Heart right ventricle (tissue), 16 donors: ENCODE results near the gene ABLIM2. TPM values are rescaled to one million over a fixed set of nuclear protein-coding genes. Genes with fewer than 3 reads are reported as not detected.

Experiments
- ATAC-seq, 8 donors: fragments of 200-7000 bp; cut with Tn5 transposase; one replicate each; pipeline ENCODE4 v1.9.1; 2020; ENCODE audit warnings: mild to moderate bottlenecking in 8 of 8, moderate library complexity in 8 of 8, moderate number of reproducible peaks in 1 of 8
- DNase-seq, 2 donors: peaks; one replicate each; pipeline ENCODE4 v3.0.0-alpha.2; 2020
- H3K27ac ChIP-seq, 10 donors: fragments of 200-600 bp; sonication (generic) in 2 of 10; one replicate each; pipeline versions ENCODE4 v1.5.0 to v1.8.0; 2020 to 2022; ENCODE audit warnings: mild to moderate bottlenecking in 3 of 10
- H3K27me3 ChIP-seq, 7 donors: fragments of 200-600 bp; one replicate each; pipeline ENCODE4 v1.8.0; 2021 to 2022; ENCODE audit warnings: mild to moderate bottlenecking in 2 of 7
- H3K36me3 ChIP-seq, 9 donors: fragments of 200-600 bp; sonication (generic) in 1 of 9; one replicate each; pipeline versions ENCODE4 v1.5.0 to v1.8.0; 2020 to 2022; ENCODE audit warnings: mild to moderate bottlenecking in 2 of 9
- H3K4me1 ChIP-seq, 9 donors: fragments of 200-600 bp; sonication (generic) in 1 of 9; one replicate each; pipeline versions ENCODE4 v1.5.0 to v1.8.0; 2020 to 2022; ENCODE audit warnings: mild to moderate bottlenecking in 4 of 9
- H3K4me3 ChIP-seq, 10 donors: fragments of 200-600 bp; sonication (generic) in 2 of 10; one replicate each; pipeline versions ENCODE4 v1.5.0 to v1.8.0; 2020 to 2022; ENCODE audit warnings: mild to moderate bottlenecking in 7 of 10, moderate library complexity in 2 of 10
- H3K9me3 ChIP-seq, 11 donors: fragments of 200-600 bp in 10 of 11; sonication (generic) in 2 of 11; one replicate each; pipeline versions ENCODE4 v1.5.0 to v1.8.0; 2013 to 2022; ENCODE audit warnings: mild to moderate bottlenecking in 2 of 11, control low read depth in 1 of 11, moderate library complexity in 1 of 11
- WGBS, 2 donors: extraction: QIAGEN DNeasy Blood & Tissue Kit; methylation state at CpG; one replicate each; pipeline ENCODE4 v1.1.7; 2013; ENCODE audit warnings: inconsistent platforms in 1 of 2; 5-methylcytosine and 5-hydroxymethylcytosine counted together
- intact Hi-C, 10 donors: fragments of 100-400 bp; cut with DNase I; formaldehyde crosslinking; loops; one replicate each; pipeline versions ENCODE4 v1.11.1 to v1.14.2; 2022
- polyA plus RNA-seq, 2 donors: library from polyadenylated mRNA; stranded (reverse); fragments of 200-250 nt; gene quantifications; one replicate each; pipeline ENCODE4 v1.2.3, GENCODE V29; 2013
- total RNA-seq, 10 donors: library from RNA; stranded (reverse); fragmentation: NEBNext Ultra II Directional in 3 of 10; extraction: Animal tissue kit (Norgen Biotek cat#: 25700) in 3 of 10; gene quantifications; one replicate each; pipeline versions ENCODE4 v1.2.1 to v1.2.4, GENCODE V29; 2021 to 2023
- TF ChIP-seq, protein P1 (sequence below), 9 donors: fragments of 200-600 bp; sonication (generic) in 2 of 9; IDR thresholded peaks; one replicate each; pipeline versions ENCODE4 v1.5.0 to v1.8.0; 2021 to 2022; ENCODE audit warnings: antibody characterized with exemption in 9 of 9, mild to moderate bottlenecking in 5 of 9, moderate library complexity in 1 of 9
- donor health status: Arrhythmogenic right ventricular cardiomyopathy.
- donor health status: ischemic (EF 13 %, LVEDD 7.1; RV severe dilation, severe dysfunction).
- donor health status: healthy with polysubstance abuse.
- donor health status: DM: no; HTN: yes; CAD: no.
- donor health status: DM: no; HTN: no; CAD: no.
- donor health status: ischemic (EF 25% LVEDD 6.9; RV normal size, moderate dysfunction).
- donor health status: ischemic (EF 25% LVEDD 5.7; RV mildly dilated, moderate dysfunction).
- donor health status: healthy.
- donor health status: DM: yes; HTN: yes; CAD: no.
- donor health status: Ischemic cardiomyopathy.
- donor health status: ischemic (EF 35%, LVEDD 5.7; RV mildly dilated, moderate dysfunction).
- donor health status: nonischemic (EF 11% LVEDD 7.7; RV severe dilation, severe dysfunction).
- donor health status: DM: yes; HTN: yes; CAD: no.
- donor health status: PGD.
- donor health status: ischemic (EF 29% LVEDD 5.4; RV normal size, mild dysfunction).
- donor health status: nonischemic (EF 23%, LVEDD 6.1; RV moderate dilation, normal function).

Gene ABLIM2
- total and polyA plus RNA-seq, 12 donors, result 7.2 to 27.8 (median 17.6) TPM

GRCh38 chr4:8175686-8176085, 17.1 kb upstream of the ABLIM2 start:
- Histone ChIP-seq H3K27ac (no peak overlapping the region), H3K4me3 (no peak overlapping the region), H3K36me3 (no peaks in the 10 kb centered on the region), H3K9me3 (no peaks in the 10 kb centered on the region), H3K4me1 (peaks cover 0 to 24% (median 14%) of the 10 kb centered on the region in 9 donors), H3K27me3 (peaks cover 0 to 18% (median 0%) of the 10 kb centered on the region in 7 donors)
- intact Hi-C loops, result loop anchor here in 8 of 10 donors (5.0 to 10.0 kb wide), 6 partner anchors 59 to 232 kb away; no protein-coding TSS in a partner anchor
- TF ChIP-seq, protein P1, sequence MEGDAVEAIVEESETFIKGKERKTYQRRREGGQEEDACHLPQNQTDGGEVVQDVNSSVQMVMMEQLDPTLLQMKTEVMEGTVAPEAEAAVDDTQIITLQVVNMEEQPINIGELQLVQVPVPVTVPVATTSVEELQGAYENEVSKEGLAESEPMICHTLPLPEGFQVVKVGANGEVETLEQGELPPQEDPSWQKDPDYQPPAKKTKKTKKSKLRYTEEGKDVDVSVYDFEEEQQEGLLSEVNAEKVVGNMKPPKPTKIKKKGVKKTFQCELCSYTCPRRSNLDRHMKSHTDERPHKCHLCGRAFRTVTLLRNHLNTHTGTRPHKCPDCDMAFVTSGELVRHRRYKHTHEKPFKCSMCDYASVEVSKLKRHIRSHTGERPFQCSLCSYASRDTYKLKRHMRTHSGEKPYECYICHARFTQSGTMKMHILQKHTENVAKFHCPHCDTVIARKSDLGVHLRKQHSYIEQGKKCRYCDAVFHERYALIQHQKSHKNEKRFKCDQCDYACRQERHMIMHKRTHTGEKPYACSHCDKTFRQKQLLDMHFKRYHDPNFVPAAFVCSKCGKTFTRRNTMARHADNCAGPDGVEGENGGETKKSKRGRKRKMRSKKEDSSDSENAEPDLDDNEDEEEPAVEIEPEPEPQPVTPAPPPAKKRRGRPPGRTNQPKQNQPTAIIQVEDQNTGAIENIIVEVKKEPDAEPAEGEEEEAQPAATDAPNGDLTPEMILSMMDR (IDR thresholded peaks at IDR 0.05), result no peak
- ATAC-seq, result no peak
- 79 to 83% methylated on average over 6 of the region's 6 CpGs for WGBS, 2 donors
- no peak for DNase-seq

- no peaks in the 10 kb centered on the region for H3K9me3 ChIP-seq
- no peaks in the 10 kb centered on the region for H3K36me3 ChIP-seq
- TF ChIP-seq, protein P1 (IDR thresholded peaks at IDR 0.05), result no peak
- peaks cover 0 to 17% (median 10%) of the 10 kb centered on the region in 9 donors for H3K4me1 ChIP-seq
- no peak overlapping the region for H3K27ac ChIP-seq
- intact Hi-C loops, result loop anchor here in 9 of 10 donors (5.0 to 10.0 kb wide), 6 partner anchors 60 to 232 kb away; no protein-coding TSS in a partner anchor
- ATAC-seq (no peak), DNase-seq (no peak)
- H3K27me3 ChIP-seq, result peaks cover 0 to 18% (median 0%) of the 10 kb centered on the region in 7 donors
- WGBS, 2 donors, result 86 to 87% methylated on average over 3 of the region's 3 CpGs
- H3K4me3 ChIP-seq, result no peak overlapping the region
Observed at GRCh38 chr4:8174970-8175369, 16.4 kb upstream of the ABLIM2 start.

DNA sequence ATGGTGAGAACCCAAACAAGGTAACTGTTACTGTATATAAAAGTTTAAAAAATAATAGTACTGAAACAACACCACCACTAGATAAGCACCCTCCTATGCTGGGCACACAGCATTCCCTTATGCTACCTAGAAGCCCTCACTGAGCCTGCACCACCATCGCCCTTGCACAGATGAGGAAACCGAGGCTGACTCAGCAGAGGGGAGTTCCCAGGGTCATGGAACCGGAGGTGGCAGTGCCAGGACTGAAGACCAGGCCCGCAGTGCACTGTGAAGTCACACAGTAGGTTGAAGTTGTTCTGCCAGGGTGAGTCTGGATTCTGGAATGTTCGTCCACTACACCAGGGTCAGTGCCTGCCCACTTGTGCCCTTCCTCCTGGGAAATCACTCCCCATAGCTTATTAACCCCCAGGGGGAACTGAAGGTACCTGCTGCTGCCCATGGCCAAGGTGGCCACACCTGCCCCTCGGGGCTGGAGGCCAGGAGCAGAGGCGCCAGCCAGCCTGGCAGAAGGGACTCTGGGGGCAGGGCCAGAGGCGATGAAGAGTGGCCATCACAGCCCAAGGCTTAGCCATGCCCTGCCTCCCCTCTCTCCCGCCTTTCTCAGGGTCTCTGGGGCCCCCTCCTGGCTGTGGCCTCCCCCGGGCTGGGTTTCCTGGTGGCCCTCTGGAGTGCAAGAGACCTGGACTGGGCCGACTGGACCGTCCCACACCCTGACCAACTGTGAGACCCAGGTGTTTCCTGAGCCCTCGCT, 15.1 kb upstream of the ABLIM2 start:
- no peak for ATAC-seq
- Histone ChIP-seq H3K4me1 (peaks cover 0 to 14% (median 8%) of the 10 kb centered on the region in 9 donors), H3K36me3 (no peaks in the 10 kb centered on the region), H3K9me3 (peaks cover 0 to 8% (median under 1%) of the 10 kb centered on the region in 11 donors), H3K27me3 (peaks cover 0 to 18% (median 0%) of the 10 kb centered on the region in 7 donors), H3K4me3 (no peak overlapping the region), H3K27ac (no peak overlapping the region)
- TF ChIP-seq, protein P1 (IDR thresholded peaks at IDR 0.05), result no peak
- intact Hi-C loops, result loop anchor here in 4 of 10 donors (5.0 to 10.0 kb wide), 3 partner anchors 61 to 234 kb away; no protein-coding TSS in a partner anchor
- no peak for DNase-seq
- 82 to 83% methylated on average over 13 of the region's 13 CpGs for WGBS, 2 donors

- 76 to 81% methylated on average over 36 of the region's 36 CpGs for WGBS, 2 donors
- H3K27ac ChIP-seq, result no peak overlapping the region
- intact Hi-C loops, result loop anchor here in 4 of 10 donors (5.0 to 10.0 kb wide), 3 partner anchors 63 to 235 kb away; no protein-coding TSS in a partner anchor
Observed at GRCh38 chr4:8171984-8172924, 13.6 kb upstream of the ABLIM2 start.

More at GRCh38 chr4:8171984-8172924, 13.6 kb upstream of the ABLIM2 start:
- ATAC-seq (no peak), DNase-seq (no peak)
- TF ChIP-seq, protein P1 (IDR thresholded peaks at IDR 0.05), result no peak
- Histone ChIP-seq H3K4me1 (peaks cover 0 to 14% (median 7%) of the 10 kb centered on the region in 9 donors), H3K27me3 (peaks cover 0 to 18% (median 0%) of the 10 kb centered on the region in 7 donors), H3K36me3 (no peaks in the 10 kb centered on the region), H3K9me3 (peaks cover 0 to 15% (median 6%) of the 10 kb centered on the region in 11 donors), H3K4me3 (no peak overlapping the region)
